ENCODE measurements around the gene FZD7.

Gene FZD7

DNA sequence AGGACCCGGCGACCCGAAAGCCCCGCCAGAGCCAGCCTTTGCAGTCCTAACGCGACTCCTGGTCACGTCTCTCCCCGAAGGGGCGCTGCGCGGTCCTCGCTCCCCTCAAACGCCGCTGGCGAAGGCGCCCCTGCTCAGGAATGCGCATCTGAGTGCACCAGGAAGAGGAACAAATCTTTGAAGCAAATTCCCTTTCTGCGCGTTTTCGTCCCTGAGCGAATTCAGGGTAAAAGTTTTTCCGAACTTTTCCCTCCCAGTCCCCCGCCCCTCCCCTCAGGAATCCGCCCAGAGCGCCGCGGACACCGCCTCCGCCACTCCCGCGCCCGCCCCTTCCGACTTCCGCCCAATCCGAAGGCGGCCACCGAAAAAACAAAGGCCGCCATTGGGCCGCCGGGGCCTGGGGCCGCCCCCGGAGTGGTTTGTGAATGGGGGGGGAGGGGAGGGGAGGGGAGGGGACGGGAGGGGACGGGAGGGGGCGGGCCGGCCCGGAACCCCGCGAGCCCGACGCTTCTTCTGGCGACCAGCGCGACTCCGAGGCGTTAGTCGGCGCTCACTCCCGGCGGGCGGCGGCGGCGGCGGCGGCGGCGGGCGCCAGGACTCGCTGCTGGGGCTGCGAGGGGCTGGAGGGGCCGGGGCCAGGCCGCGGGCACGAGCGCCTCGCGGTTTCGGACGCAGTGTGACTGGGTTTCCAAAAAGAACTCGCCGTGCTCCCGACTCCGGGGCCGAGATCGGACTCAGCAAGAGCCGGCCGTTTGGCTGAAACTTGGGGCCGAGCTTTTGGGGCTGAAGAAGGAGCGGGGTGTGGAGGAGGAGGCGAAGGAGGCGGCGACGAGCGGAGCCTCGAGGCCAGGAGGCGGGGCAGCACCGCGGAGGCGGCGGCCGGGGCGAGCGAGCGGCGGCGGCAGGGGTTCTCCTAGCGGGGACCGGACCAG is at the start of gene FZD7:
TSS of gene FZD7 (plus strand) at position 539 of the 932 bp plus-strand sequence. CDS start 793 bp downstream, outside the sequence.
- peak; percentile 61 for DNase-seq

GRCh38 chr2:201984333-201984732 is 49.3 kb upstream of the FZD7 start:
- DNase-seq, result no peak

- no peak for DNase-seq
Measured at GRCh38 chr2:201984800-201985525, 48.7 kb upstream of the FZD7 start.

DNA sequence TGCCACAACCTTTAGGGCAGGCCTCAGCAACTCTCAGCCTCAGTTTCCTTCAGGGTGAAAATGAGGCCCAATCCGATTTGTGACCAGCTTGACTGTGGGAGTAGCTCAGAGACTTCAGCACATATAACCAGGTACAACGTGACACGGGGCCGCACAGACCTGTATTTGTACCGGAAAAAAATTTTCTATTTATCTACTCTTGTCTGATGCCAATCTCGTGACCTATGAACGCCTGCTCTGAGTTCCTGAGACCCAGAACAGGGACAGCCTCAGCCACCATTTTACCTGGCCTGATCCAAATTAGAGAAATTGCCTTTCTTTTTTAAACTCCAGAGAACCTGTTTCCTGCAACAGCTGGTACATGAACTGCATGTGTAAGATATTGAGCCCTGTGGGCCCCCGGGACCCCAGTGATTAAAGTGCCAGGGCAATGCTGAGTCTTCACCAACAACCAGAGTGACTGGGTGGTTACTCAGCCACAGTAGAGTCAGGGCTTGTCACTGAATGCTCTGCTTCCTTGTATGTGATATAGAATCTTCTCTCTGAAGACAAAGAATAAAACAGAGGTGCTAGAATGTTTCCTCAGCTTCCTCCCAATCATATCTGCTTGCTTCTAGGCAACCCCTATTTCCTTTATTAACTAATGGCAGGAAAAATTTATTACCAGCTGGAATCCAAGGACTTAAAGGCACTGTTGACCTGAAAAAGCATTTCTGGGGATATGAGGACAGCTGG is 47.8 kb upstream of the FZD7 start:
- no peak for DNase-seq

GRCh38 chr2:201986463-201986735 is 47.3 kb upstream of the FZD7 start:
- no peak for DNase-seq

DNA sequence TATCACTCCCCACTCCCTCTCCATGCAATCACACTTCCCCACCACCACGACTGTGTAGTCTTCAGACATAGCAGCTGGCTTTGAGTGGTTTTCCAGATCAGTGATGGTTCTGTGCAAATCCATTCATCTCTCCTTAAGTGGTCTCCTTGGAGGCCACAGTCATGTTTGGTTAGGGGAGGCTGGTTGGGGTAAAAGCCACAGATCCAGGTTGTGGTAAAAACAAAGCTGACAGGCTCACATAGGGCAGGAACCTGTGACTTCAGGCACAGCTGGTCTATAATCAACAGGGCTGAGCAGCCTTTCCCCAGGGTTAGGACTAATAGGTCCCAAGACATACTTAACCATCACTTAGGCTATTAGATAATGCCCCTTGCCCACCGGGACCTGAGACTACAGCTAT is 46.2 kb upstream of the FZD7 start:
- DNase-seq, result no peak

GRCh38 chr2:201990069-201990468 is 43.6 kb upstream of the FZD7 start:
- no peak for DNase-seq

GRCh38 chr2:201992960-201993359 is 40.7 kb upstream of the FZD7 start:
- no peak for DNase-seq

DNA sequence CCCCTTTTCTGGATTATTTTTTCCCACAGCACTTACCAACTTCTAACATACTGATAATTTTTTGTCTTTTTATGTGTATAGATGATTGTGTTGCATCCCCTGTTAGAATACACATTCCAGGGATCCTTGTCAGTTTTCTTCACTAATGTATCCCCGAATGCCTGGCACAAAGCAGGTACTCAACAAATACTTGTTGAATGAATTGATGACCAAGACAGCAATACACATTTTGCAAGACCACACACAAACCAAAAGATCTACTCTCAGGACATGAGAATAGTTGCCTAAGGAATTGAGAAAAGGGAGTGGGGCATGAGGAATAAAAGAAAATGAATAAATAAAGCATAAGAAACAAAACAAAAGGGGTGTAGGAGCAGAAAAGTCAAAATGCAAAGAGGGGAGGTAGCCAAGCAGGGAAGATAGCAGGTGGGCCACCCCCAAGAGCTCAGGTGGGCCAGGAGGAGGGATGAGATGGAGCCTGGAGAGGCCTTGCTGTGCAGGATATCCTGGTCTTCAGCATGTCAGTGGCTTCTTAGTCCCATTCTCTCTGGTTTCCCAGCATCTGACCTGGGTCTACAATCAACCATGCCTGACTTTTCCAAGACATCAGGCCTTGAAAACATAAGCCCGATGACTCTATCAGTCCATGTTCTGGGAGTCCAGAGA is 38.5 kb upstream of the FZD7 start:
- DNase-seq, result no peak

DNA sequence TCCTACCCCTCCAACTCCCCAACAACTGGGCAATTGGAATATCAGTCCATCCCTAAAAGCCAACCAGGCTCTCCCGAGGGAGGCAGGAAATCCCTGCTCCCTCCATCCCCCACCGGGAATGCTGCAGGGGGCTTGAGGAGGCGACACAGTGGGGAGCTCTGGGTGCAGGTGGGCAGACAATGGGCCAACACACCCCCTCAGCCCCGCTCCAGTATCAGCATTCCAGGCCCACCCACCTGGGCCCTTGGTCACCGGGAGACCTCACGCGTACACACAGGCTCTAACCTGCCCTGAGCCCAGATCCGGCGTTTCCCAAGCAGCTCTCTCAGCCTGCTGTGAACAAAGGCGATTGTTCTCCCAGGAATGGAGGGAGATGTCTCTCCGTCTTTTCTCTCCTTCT is 37.6 kb upstream of the FZD7 start:
- no peak for DNase-seq

DNA sequence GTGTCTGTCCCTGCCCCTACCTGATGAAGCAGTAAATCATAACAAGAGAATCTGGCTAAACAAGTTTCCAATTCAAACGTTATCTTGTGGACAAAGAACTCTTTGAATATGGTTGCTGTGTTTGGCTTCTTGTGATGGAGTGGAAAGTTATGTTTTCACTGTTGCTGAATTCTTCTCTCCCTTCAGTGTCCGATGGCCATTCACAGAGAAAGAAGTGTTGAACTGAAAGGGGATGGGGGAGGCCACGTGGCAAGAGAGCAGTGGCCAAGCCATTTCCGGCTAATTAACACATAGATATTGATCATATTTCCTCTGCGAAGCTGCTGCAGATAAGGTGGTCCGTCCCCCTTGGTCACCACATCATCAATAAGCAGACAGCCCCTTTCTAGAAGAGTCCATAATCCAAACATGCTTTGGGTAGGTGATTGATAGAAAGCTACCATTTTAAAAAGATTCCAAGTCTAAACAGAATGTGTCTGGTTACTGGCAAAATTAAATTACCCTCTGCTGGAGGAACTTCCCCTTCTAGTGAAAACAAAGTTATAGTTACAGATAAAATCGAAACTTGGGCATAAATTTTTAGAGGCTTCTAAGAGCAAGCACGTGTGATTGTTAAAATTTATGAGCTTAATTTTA is 36.9 kb upstream of the FZD7 start:
- DNase-seq, result no peak

GRCh38 chr2:201999279-201999678 is 34.4 kb upstream of the FZD7 start:
- no peak for DNase-seq

- no peak for DNase-seq
Measured at GRCh38 chr2:202001826-202002225, 31.8 kb upstream of the FZD7 start.

DNA sequence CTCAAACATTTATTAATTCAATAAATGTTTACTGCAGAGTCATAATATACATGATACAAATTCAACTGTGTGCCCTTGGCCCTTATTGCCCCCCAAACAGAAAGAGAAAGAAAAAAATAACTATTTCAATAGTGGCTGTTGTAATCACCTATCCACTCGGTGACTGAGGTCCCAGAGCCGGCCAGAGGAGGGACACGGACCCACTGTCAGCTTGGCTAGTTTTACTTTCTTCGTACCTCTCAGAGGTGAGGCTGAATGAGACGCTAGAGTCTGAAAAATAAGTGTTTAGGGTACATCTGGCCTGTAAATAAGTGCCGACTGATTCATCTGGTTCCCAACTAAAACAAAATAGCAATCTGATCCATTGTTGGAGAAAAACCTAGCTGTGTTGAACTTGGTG is 31.3 kb upstream of the FZD7 start:
- no peak for DNase-seq

DNA sequence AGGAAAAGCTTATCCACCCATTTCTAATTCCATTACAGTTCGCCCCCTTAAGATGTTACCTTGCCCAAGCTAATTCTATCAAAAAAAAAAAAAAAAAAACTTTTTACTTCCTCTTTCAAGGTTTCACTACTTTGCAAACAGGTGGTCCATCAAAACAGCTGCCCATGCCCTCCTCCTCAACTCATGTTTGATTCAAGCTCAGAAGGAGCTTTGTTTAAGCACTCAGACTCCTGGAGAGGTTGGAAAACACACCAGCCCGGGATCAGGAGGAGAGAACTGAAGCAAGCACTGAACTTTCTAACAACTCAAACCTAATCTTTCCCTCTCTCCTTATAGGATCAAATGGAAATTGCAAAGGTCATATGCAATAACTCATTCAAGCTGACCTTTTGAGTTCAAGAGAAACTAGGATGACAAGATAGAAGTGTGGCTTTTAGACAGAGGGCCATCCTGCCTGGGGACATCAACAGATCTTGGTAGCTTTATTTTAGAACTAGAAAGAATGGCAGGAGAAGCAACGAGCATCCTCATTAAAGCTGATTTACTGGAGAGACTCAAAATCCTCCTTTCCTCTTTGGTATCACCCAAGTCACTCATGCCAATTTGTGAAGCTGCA is 28.3 kb upstream of the FZD7 start:
- DNase-seq, result no peak

GRCh38 chr2:202006301-202006700 is 27.4 kb upstream of the FZD7 start:
- no peak for DNase-seq

DNA sequence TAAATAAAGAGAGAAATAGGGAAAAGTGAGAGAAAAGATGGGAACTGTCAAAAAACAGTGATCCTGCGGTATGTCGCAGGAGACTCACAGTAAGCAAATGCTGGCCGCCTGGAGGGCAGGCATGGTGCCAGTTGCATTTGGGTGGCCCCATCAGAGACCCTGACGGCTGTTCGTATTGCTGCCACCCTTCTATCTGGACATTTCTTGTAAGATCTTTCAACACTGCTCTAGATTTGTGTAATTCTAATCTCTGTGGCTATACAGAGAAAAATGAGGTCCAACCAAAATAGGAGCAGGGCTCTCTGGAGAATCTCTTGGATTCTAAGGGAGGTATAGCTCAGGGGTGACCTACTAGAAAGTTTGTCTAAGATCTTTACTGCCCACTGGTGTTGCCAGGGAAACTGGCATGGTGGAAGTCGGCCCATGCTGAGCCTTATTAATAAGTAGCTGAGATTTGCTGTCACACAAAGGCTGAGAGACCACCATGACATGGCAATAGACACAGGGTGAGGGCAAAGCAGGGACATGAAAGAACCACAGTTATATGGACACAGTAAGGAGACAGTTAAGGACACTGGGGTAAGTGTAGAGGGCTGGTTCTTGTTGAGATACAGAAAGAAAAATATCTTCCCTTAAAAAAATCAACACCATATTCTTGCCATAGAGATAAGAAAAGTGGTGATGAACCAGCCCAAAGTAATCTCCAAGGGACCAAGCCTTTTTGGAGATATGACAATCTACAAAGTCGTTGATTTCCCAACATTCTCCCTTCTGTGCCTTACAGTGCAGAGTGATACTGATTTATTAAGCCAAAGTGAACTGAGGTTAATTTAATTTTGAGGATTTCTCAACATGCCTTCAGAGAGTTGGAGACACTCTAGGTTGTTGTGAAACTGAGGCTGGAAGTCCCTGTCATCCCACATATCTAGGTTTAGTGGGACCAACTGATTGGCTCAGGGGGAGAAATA is 26.4 kb upstream of the FZD7 start:
- no peak for DNase-seq

GRCh38 chr2:202007983-202008354 is 25.7 kb upstream of the FZD7 start:
- DNase-seq, result no peak

- no peak for DNase-seq
Measured at GRCh38 chr2:202009019-202009481, 24.6 kb upstream of the FZD7 start.

DNA sequence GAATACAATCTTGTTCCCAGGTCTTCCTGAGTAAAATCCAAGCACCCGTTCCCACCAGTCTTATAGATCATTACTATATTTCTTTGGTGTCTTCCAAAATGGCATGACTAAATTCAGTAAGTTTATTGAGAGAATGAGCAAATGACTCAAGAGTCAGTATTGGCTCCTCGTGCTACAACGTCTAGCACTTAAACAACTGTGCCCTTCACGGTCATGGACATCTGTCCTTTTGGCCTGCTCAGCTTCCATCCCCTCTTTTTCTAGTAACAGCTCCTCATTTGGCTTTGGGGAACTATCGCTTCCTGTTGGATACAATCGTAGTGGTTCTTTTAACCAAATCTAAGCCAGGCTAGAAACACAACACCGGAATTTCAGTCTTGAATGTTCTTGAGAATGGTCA is 24.1 kb upstream of the FZD7 start:
- no peak for DNase-seq

DNA sequence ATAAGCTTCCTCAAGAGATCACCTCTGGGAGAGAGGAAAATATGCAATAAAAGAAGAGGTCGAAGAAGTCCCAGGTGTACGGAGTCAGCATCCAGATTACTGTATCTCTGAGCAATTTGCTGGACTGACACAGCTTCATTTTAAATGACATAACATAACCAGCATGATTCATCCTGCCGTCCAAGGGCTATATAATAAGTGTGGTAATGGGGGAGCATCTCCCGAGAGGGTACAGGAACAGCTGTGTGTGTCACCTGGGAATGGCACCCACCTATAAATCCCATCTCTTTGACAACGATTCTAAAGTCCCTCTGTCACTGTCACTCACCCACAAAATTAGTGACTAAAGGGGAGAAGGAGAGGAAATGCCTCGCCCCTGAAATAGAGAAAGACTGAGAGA is 19.3 kb upstream of the FZD7 start:
- no peak for DNase-seq
